ENCODE data around the gene PSG1.
"Not testable (repeated sequence)": the region's sequence is repeated elsewhere in the genome, so short reads cannot be mapped to it uniquely, and the experiment has no call there.

DNA sequence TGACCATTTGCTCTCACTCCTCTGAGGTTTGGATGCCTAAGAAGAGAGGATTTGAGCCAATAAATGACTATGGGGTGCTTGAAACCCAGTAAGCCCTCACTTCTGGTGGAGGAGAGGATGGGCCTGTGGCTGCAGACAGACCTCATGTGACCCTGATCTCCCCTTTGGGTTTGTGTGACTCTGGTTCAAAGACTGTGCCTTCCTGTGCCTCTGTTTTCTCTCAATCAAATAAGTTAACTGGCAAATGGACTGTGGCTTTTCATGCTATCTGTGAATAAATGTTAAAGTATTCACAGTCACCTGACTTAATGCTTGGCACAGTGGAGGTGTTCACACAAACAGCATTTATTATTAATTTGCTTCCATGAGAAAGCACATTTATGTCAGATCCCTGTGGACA is 26.7 kb downstream of the PSG1 start:
- not testable (repeated sequence) for TF ChIP-seq POLR2A, POLR2AphosphoS5 (IDR thresholded peaks at IDR 0.05; ENCODE audit: low read depth, low read length)

Measured in GM12892 (cell line).